Mesendoderm (in vitro differentiated cells): ENCODE measurements around the gene VLDLR.
"Not testable (repeated sequence)": the region's sequence is repeated elsewhere in the genome, so short reads cannot be mapped to it uniquely, and the experiment has no call there.

ENCODE experiments used
- DNase-seq: peaks from one replicate; pipeline ENCODE4 v3.0.0; 2013
- H2AK5ac ChIP-seq: 2 replicates; pipeline ENCODE4 v1.6.1; 2013; ENCODE audit warnings: low read length, inconsistent platforms
- H2BK120ac ChIP-seq: 2 replicates; pipeline ENCODE4 v1.6.1; 2013; ENCODE audit warnings: low read depth, mild to moderate bottlenecking, low read length, moderate library complexity, mixed read lengths
- H2BK15ac ChIP-seq: replicated peaks from 2 replicates; pipeline ENCODE4 v1.6.1; 2013; ENCODE audit warnings: low read depth, mild to moderate bottlenecking, moderate library complexity
- H2BK5ac ChIP-seq: 2 replicates; pipeline ENCODE4 v1.6.1; 2013; ENCODE audit warnings: low read length, inconsistent platforms
- H3K18ac ChIP-seq: 2 replicates; pipeline ENCODE4 v1.6.1; 2013; ENCODE audit warnings: mild to moderate bottlenecking, low read length, mixed read lengths
- H3K23ac ChIP-seq: one replicate; pipeline ENCODE4 v1.6.1; 2013; ENCODE audit warnings: low read length
- H3K27ac ChIP-seq: 2 replicates; pipeline ENCODE4 v1.5.1; 2013; ENCODE audit warnings: low read depth, mild to moderate bottlenecking, inconsistent platforms, low read length, moderate library complexity
- H3K27me3 ChIP-seq: 2 replicates; pipeline ENCODE4 v1.6.1; 2013; ENCODE audit warnings: low read length, control low read depth, mild to moderate bottlenecking, inconsistent platforms; ENCODE audit not compliant: insufficient read depth, poor library complexity
- H3K36me3 ChIP-seq: 2 replicates; pipeline ENCODE4 v1.6.1; 2013; ENCODE audit warnings: low read length, inconsistent platforms; ENCODE audit not compliant: control insufficient read depth, insufficient read depth
- H3K4ac ChIP-seq: one replicate; pipeline ENCODE4 v1.6.1; 2013; ENCODE audit warnings: low read depth, mild to moderate bottlenecking, low read length, moderate library complexity
- H3K4me1 ChIP-seq: 2 replicates; pipeline ENCODE4 v1.6.1; 2013; ENCODE audit warnings: low read depth, low read length, inconsistent platforms; ENCODE audit not compliant: control insufficient read depth
- H3K4me2 ChIP-seq: 2 replicates; pipeline ENCODE4 v1.6.1; 2013; ENCODE audit warnings: low read length
- H3K4me3 ChIP-seq: 2 replicates; pipeline ENCODE4 v1.5.1; 2013; ENCODE audit warnings: mild to moderate bottlenecking, low read length
- H3K56ac ChIP-seq: one replicate; pipeline ENCODE4 v1.6.1; 2013; ENCODE audit warnings: low read length
- H3K79me1 ChIP-seq: 2 replicates; pipeline ENCODE4 v1.6.1; 2013; ENCODE audit warnings: low read length, inconsistent platforms
- H3K79me2 ChIP-seq: 2 replicates; pipeline ENCODE4 v1.6.1; 2013; ENCODE audit warnings: mild to moderate bottlenecking, low read length; ENCODE audit not compliant: control insufficient read depth, insufficient read depth
- H3K9ac ChIP-seq: 2 replicates; pipeline ENCODE4 v1.6.1; 2013; ENCODE audit warnings: low read length, inconsistent platforms
- H4K5ac ChIP-seq: one replicate; pipeline ENCODE4 v1.6.1; 2013; ENCODE audit warnings: low read length
- H4K8ac ChIP-seq: one replicate; pipeline ENCODE4 v1.6.1; 2013; ENCODE audit warnings: low read depth, mild to moderate bottlenecking, control low read depth, low read length, moderate library complexity
- WGBS: extraction: QIAGEN DNeasy Blood & Tissue Kit; methylation state at CpG from one replicate; pipeline ENCODE4 v1.1.7; 2013; ENCODE audit warnings: low lambda C conversion rate, missing lambda C conversion rate; ENCODE audit not compliant: insufficient coverage; ENCODE audit errors: extremely low coverage; 5-methylcytosine and 5-hydroxymethylcytosine counted together

The VLDLR gene

DNA sequence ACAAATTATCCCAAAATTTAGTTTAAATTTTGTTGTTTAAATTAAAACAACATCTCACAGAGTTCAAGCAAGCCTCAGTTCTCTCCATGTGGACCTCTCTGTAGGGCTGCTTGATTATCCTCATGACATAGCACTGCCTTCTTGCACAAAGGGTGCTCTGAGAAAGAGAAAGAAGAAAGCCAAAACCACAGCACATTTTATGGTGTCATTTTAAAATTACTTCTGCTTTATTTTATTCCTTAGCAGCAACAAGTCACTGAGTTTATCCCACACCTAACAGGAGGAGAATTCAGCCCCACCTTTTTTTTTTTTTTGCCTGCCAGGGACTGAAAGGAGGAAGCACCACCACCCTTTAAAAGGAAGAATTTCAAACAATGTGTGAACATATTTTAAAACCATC lies 82.9 kb downstream of the VLDLR start:
- H3K79me2 ChIP-seq, result no peaks in the 10 kb centered on the region
- no peak for DNase-seq
- no peak overlapping the region for H3K4me3 ChIP-seq
- H3K36me3 ChIP-seq, result no peaks in the 10 kb centered on the region
- no peak overlapping the region for H2BK15ac ChIP-seq
- no peak overlapping the region for H2AK5ac ChIP-seq
- no peak overlapping the region for H3K56ac ChIP-seq
- H2BK120ac ChIP-seq, result no peak overlapping the region
- H4K8ac ChIP-seq, result no peak overlapping the region
- no peak overlapping the region for H4K5ac ChIP-seq
- H3K27me3 ChIP-seq, result no peaks in the 10 kb centered on the region
- no peak overlapping the region for H2BK5ac ChIP-seq
- no peak overlapping the region for H3K27ac ChIP-seq
- no peak overlapping the region for H3K23ac ChIP-seq
- H3K4ac ChIP-seq, result no peak overlapping the region
- H3K18ac ChIP-seq, result no peak overlapping the region
- no peak overlapping the region for H3K9ac ChIP-seq
- H3K79me1 ChIP-seq, result no peaks in the 10 kb centered on the region
- no peak overlapping the region for H3K4me2 ChIP-seq
- H3K4me1 ChIP-seq, result peaks cover 4% of the 10 kb centered on the region

DNA sequence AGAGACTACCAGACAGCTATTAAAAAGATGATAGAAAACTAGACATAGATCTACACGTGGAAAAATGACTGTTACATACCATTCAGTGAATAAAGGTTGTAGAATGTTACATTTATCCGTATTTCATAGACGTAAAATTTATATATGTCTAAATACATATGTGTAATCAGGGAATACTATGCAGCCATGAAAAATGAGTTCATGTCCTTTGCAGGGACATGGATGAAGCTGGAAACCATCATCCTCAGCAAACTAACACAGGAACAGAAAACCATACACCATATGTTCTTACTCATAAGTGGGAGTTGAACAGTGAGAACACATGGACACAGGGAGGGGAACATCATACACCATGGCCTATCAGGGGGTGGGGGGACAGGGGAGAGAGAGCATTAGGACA lies 85.7 kb downstream of the VLDLR start:
- not testable (repeated sequence) for H2BK120ac ChIP-seq, H4K8ac ChIP-seq, H3K18ac ChIP-seq, H3K36me3 ChIP-seq, H3K23ac ChIP-seq, DNase-seq, H3K9ac ChIP-seq, H3K27me3 ChIP-seq, H3K79me2 ChIP-seq, H2AK5ac ChIP-seq, H3K27ac ChIP-seq, H3K4me2 ChIP-seq, H3K4me3 ChIP-seq, H3K4ac ChIP-seq, H4K5ac ChIP-seq, H2BK15ac ChIP-seq, H2BK5ac ChIP-seq, H3K56ac ChIP-seq, H3K79me1 ChIP-seq
- peaks cover 11% of the 10 kb centered on the region for H3K4me1 ChIP-seq
- no CpG with 5 or more reads among the region's 3 CpGs for WGBS
